Hepatocyte (in vitro differentiated cells): Measurements from ENCODE around the gene RCVRN. TPM values are rescaled to one million over a fixed set of nuclear protein-coding genes. Genes with fewer than 3 reads are reported as not detected.

Experiments
- DNase-seq: peaks from one replicate; pipeline ENCODE4 v3.0.0-alpha.2; 2016; ENCODE audit warnings: low spot score
- H2AFZ ChIP-seq: fragments of 200-600 bp; sonication (generic); 2 replicates; pipeline ENCODE4 v1.6.0; 2016; ENCODE audit warnings: antibody characterized with exemption, mild to moderate bottlenecking
- H3K27ac ChIP-seq: fragments of 200-600 bp; sonication (generic); 2 replicates; pipeline ENCODE4 v1.5.1; 2016; ENCODE audit warnings: mild to moderate bottlenecking
- H3K27me3 ChIP-seq: fragments of 200-600 bp; sonication (generic); 2 replicates; pipeline ENCODE4 v1.6.1; 2016
- H3K36me3 ChIP-seq: fragments of 200-600 bp; sonication (generic); replicated peaks from 2 replicates; pipeline ENCODE4 v1.5.1; 2016; ENCODE audit warnings: low read depth; ENCODE audit not compliant: insufficient read depth
- H3K4me1 ChIP-seq: fragments of 200-600 bp; sonication (generic); 2 replicates; pipeline ENCODE4 v1.5.1; 2016; ENCODE audit warnings: mild to moderate bottlenecking, moderate library complexity; ENCODE audit not compliant: insufficient read depth
- H3K4me2 ChIP-seq: fragments of 200-600 bp; sonication (generic); 2 replicates; pipeline ENCODE4 v1.6.0; 2016
- H3K4me3 ChIP-seq: fragments of 200-600 bp; sonication (generic); 2 replicates; pipeline ENCODE4 v1.5.1; 2016; ENCODE audit warnings: mild to moderate bottlenecking
- H3K79me2 ChIP-seq: fragments of 200-600 bp; sonication (generic); 2 replicates; pipeline ENCODE4 v1.6.0; 2017; ENCODE audit warnings: mild to moderate bottlenecking
- H3K9me2 ChIP-seq: fragments of 200-600 bp; sonication (generic); replicated peaks from 2 replicates; pipeline ENCODE4 v1.6.0; 2017; ENCODE audit warnings: mild to moderate bottlenecking; ENCODE audit not compliant: insufficient read depth
- H3K9me3 ChIP-seq: fragments of 200-600 bp; sonication (generic); 2 replicates; pipeline ENCODE4 v1.5.1; 2016; ENCODE audit warnings: low read depth, mild to moderate bottlenecking
- H4K20me1 ChIP-seq: fragments of 200-600 bp; sonication (generic); 2 replicates; pipeline ENCODE4 v1.6.0; 2016; ENCODE audit warnings: mild to moderate bottlenecking; ENCODE audit not compliant: insufficient read depth, poor library complexity, severe bottlenecking
- CTCF ChIP-seq: fragments of 200-600 bp; sonication (generic); IDR thresholded peaks from 2 replicates; pipeline ENCODE4 v1.5.1; 2016; ENCODE audit warnings: antibody characterized with exemption, mild to moderate bottlenecking; ENCODE audit not compliant: poor library complexity
- EZH2 ChIP-seq: fragments of 200-600 bp; sonication (generic); IDR thresholded peaks from 2 replicates; pipeline ENCODE4 v1.6.1; 2016; ENCODE audit warnings: antibody characterized with exemption, mild to moderate bottlenecking, borderline replicate concordance
- EZH2phosphoT487 ChIP-seq: fragments of 200-600 bp; sonication (generic); IDR thresholded peaks from one replicate; pipeline ENCODE4 v1.6.1; 2018; ENCODE audit warnings: antibody characterized with exemption, mild to moderate bottlenecking, low read depth, moderate library complexity; ENCODE audit not compliant: unreplicated experiment, severe bottlenecking
- WGBS: methylation state at CpG from one replicate; pipeline ENCODE4 v1.1.6; 2016; ENCODE audit warnings: low lambda C conversion rate; ENCODE audit errors: missing lambda C conversion rate; 5-methylcytosine and 5-hydroxymethylcytosine counted together
- polyA plus RNA-seq: library from polyadenylated mRNA; unstranded; fragments of >200 nt; fragmentation: Nextera tagmentation; extraction: Ambion mirVana; gene quantifications from 2 replicates; pipeline ENCODE4 v1.2.1, GENCODE V29; 2016
- total RNA-seq: library from RNA; depleted of rRNA; stranded (reverse); fragments of >200 nt; gene quantifications from 2 replicates; pipeline ENCODE4 v1.2.3, GENCODE V29; 2014

Gene RCVRN
- total and polyA plus RNA-seq, 2 experiments from 2014 or later, result 0.07 to 0.50 TPM

GRCh38 chr17:9878786-9879525 lies 26.1 kb downstream of the RCVRN start:
- Histone ChIP-seq H3K36me3 (no peaks in the 10 kb centered on the region), H3K9me2 (no peaks in the 10 kb centered on the region), H3K4me1 (peaks cover 8% of the 10 kb centered on the region), H4K20me1 (no peaks in the 10 kb centered on the region), H3K79me2 (no peaks in the 10 kb centered on the region), H3K27ac (no peak overlapping the region), H3K9me3 (peaks cover 7% of the 10 kb centered on the region), H3K27me3 (no peaks in the 10 kb centered on the region), H2AFZ (no peak overlapping the region), H3K4me3 (no peak overlapping the region), H3K4me2 (no peak overlapping the region)
- 90% methylated on average over 8 of the region's 8 CpGs for WGBS
- TF ChIP-seq EZH2phosphoT487 (no peak), CTCF (no peak), EZH2 (no peak)
- no peak for DNase-seq

DNA sequence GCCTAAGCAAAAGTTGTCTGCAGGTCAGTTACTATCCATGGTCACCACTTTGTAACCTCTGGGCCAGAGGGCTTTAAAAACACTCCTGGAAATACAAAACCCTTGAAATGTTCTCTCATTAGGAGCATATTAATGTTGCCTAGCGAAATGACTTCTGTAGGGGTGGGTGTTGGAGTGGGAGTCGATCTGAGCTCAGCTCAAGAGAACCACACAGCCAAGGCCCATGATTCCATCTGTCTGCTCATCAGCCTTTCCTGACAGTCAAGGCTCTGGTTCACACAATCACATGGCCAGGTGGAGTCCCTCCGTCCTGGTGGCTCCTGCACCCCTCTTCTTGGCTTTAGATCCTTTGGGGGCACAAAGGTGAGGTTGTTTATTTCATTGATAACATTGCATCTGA lies 26.7 kb downstream of the RCVRN start:
- H3K4me3 ChIP-seq, result no peak overlapping the region
- H3K27me3 ChIP-seq, result no peaks in the 10 kb centered on the region
- no peaks in the 10 kb centered on the region for H4K20me1 ChIP-seq
- H3K27ac ChIP-seq, result no peak overlapping the region
- 86% methylated on average over 3 of the region's 3 CpGs for WGBS
- TF ChIP-seq EZH2phosphoT487 (no peak), CTCF (no peak), EZH2 (no peak)
- no peak overlapping the region for H2AFZ ChIP-seq
- H3K9me3 ChIP-seq, result peaks cover 1% of the 10 kb centered on the region
- no peaks in the 10 kb centered on the region for H3K36me3 ChIP-seq
- no peaks in the 10 kb centered on the region for H3K79me2 ChIP-seq
- peaks cover 8% of the 10 kb centered on the region for H3K4me1 ChIP-seq
- no peaks in the 10 kb centered on the region for H3K9me2 ChIP-seq
- no peak for DNase-seq
- H3K4me2 ChIP-seq, result no peak overlapping the region

DNA sequence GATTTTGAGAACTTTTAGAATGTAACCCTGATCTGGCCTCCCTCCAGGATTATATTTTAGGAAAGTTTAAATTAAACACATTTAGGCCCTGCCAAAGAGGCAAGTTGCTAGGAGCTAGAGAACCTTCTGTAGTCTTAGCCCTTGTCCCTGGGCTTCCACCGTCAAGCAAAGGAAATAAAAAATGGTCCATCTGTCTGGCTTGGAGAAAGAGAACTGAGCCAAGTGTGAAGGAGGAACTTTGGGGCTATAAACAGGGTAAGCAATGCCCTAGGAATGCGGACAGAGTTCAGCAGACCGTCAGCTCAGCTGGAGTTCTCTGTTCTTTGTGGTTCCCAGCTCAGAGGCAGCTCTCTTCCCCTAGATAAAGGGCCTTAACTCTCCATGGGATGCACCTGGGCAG lies 29.6 kb downstream of the RCVRN start:
- H3K4me3 ChIP-seq, result no peak overlapping the region
- no peak overlapping the region for H3K4me2 ChIP-seq
- DNase-seq, result peak; percentile 18
- H3K27ac ChIP-seq, result no peak overlapping the region
- H3K9me2 ChIP-seq, result no peaks in the 10 kb centered on the region
- no peaks in the 10 kb centered on the region for H4K20me1 ChIP-seq
- H3K36me3 ChIP-seq, result no peaks in the 10 kb centered on the region
- WGBS, result 54% methylated on average over 3 of the region's 3 CpGs
- no peaks in the 10 kb centered on the region for H3K79me2 ChIP-seq
- TF ChIP-seq EZH2 (no peak), EZH2phosphoT487 (no peak), CTCF (no peak)
- H2AFZ ChIP-seq, result no peak overlapping the region
- H3K9me3 ChIP-seq, result no peaks in the 10 kb centered on the region
- H3K27me3 ChIP-seq, result no peaks in the 10 kb centered on the region
- peaks cover 8% of the 10 kb centered on the region for H3K4me1 ChIP-seq
